Ishikawa (cell line): ENCODE measurements around the gene TCF7L2.

Experiments used
- CEBPB ChIP-seq: IDR thresholded peaks from 2 replicates; pipeline ENCODE4 v1.6.1; 2012
- EGR1 ChIP-seq: IDR thresholded peaks from 2 replicates; pipeline ENCODE4 v1.6.1; 2012
- EP300 ChIP-seq: IDR thresholded peaks from 2 replicates; pipeline ENCODE4 v1.6.1; 2012; ENCODE audit warnings: borderline replicate concordance
- NFIC ChIP-seq: IDR thresholded peaks from 2 replicates; pipeline ENCODE4 v1.6.1; 2012
- RAD21 ChIP-seq: IDR thresholded peaks from 2 replicates; pipeline ENCODE4 v1.6.1; 2012; ENCODE audit warnings: low read depth
- TAF1 ChIP-seq: IDR thresholded peaks from 2 replicates; pipeline ENCODE4 v1.6.1; 2012; ENCODE audit warnings: low read depth, mild to moderate bottlenecking
- TCF12 ChIP-seq: IDR thresholded peaks from 2 replicates; pipeline ENCODE4 v1.6.1; 2012; ENCODE audit warnings: low read depth
- TEAD4 ChIP-seq: IDR thresholded peaks from 2 replicates; pipeline ENCODE4 v1.6.1; 2012
- YY1 ChIP-seq: IDR thresholded peaks from 2 replicates; pipeline ENCODE4 v1.6.1; 2012; ENCODE audit warnings: low read depth
- TF ChIP-seq, protein P1 (sequence below): IDR thresholded peaks from 2 replicates; pipeline ENCODE4 v1.6.1; 2012
- TF ChIP-seq, protein P2 (sequence below): IDR thresholded peaks from 2 replicates; pipeline ENCODE4 v1.6.1; 2012; ENCODE audit warnings: low read depth, mild to moderate bottlenecking
- TF ChIP-seq, protein P3 (sequence below): IDR thresholded peaks from 2 replicates; pipeline ENCODE4 v1.6.1; 2012

GRCh38 chr10:113142601-113143362 lies 192.7 kb downstream of the TCF7L2 start:
- TF ChIP-seq, protein P1, sequence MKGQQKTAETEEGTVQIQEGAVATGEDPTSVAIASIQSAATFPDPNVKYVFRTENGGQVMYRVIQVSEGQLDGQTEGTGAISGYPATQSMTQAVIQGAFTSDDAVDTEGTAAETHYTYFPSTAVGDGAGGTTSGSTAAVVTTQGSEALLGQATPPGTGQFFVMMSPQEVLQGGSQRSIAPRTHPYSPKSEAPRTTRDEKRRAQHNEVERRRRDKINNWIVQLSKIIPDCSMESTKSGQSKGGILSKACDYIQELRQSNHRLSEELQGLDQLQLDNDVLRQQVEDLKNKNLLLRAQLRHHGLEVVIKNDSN = no peak
- TF ChIP-seq, protein P2, sequence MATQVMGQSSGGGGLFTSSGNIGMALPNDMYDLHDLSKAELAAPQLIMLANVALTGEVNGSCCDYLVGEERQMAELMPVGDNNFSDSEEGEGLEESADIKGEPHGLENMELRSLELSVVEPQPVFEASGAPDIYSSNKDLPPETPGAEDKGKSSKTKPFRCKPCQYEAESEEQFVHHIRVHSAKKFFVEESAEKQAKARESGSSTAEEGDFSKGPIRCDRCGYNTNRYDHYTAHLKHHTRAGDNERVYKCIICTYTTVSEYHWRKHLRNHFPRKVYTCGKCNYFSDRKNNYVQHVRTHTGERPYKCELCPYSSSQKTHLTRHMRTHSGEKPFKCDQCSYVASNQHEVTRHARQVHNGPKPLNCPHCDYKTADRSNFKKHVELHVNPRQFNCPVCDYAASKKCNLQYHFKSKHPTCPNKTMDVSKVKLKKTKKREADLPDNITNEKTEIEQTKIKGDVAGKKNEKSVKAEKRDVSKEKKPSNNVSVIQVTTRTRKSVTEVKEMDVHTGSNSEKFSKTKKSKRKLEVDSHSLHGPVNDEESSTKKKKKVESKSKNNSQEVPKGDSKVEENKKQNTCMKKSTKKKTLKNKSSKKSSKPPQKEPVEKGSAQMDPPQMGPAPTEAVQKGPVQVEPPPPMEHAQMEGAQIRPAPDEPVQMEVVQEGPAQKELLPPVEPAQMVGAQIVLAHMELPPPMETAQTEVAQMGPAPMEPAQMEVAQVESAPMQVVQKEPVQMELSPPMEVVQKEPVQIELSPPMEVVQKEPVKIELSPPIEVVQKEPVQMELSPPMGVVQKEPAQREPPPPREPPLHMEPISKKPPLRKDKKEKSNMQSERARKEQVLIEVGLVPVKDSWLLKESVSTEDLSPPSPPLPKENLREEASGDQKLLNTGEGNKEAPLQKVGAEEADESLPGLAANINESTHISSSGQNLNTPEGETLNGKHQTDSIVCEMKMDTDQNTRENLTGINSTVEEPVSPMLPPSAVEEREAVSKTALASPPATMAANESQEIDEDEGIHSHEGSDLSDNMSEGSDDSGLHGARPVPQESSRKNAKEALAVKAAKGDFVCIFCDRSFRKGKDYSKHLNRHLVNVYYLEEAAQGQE = no peak
- TF ChIP-seq TCF12 = no peak
- TF ChIP-seq CEBPB = no peak
- TF ChIP-seq EGR1 = no peak
- no peak for TF ChIP-seq RAD21
- TF ChIP-seq, protein P3, sequence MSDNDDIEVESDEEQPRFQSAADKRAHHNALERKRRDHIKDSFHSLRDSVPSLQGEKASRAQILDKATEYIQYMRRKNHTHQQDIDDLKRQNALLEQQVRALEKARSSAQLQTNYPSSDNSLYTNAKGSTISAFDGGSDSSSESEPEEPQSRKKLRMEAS = no peak
- TF ChIP-seq TAF1 = no peak
- no peak for TF ChIP-seq EP300
- no peak for TF ChIP-seq NFIC
- TF ChIP-seq TEAD4 = no peak
- TF ChIP-seq YY1 = no peak
